ENCODE data around the gene FAM174B.

Gene FAM174B

GRCh38 chr15:92569778-92570177 lies 85.8 kb downstream of the FAM174B start:
- DNase-seq (ENCODE audit: low spot score): no peak
